Hepatocyte (in vitro differentiated cells): ENCODE measurements around the gene RUFY3.
"Not testable (repeated sequence)": the region's sequence is repeated elsewhere in the genome, so short reads cannot be mapped to it uniquely, and the experiment has no call there.

Experiments
- EZH2phosphoT487 ChIP-seq: fragments of 200-600 bp; sonication (generic); IDR thresholded peaks from one replicate; pipeline ENCODE4 v1.6.1; 2018; ENCODE audit warnings: antibody characterized with exemption, mild to moderate bottlenecking, low read depth, moderate library complexity; ENCODE audit not compliant: unreplicated experiment, severe bottlenecking
- TF ChIP-seq, protein P1 (sequence below): fragments of 200-600 bp; sonication (generic); IDR thresholded peaks from 2 replicates; pipeline ENCODE4 v1.5.1; 2016; ENCODE audit warnings: antibody characterized with exemption, mild to moderate bottlenecking; ENCODE audit not compliant: poor library complexity

DNA sequence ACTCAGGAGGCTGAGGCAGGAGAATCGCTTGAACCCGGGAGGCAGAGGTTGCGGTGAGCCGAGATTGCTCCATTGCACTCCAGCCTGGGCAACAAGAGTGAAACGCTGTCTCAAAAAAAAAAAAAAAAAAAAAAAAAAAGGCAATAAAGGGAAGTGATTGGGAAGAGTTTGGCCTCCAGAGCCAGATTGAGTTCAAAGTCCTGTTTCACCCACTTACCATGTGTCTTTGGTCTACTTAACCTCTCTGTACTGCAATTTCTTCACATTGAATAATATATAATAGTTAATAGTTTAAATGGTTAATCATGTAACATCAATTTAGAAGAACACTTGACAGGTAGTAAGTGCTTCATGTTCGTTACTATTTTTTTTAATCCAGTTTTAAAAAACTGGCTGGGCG is 27.1 kb upstream of the RUFY3 start:
- TF ChIP-seq, protein P1, sequence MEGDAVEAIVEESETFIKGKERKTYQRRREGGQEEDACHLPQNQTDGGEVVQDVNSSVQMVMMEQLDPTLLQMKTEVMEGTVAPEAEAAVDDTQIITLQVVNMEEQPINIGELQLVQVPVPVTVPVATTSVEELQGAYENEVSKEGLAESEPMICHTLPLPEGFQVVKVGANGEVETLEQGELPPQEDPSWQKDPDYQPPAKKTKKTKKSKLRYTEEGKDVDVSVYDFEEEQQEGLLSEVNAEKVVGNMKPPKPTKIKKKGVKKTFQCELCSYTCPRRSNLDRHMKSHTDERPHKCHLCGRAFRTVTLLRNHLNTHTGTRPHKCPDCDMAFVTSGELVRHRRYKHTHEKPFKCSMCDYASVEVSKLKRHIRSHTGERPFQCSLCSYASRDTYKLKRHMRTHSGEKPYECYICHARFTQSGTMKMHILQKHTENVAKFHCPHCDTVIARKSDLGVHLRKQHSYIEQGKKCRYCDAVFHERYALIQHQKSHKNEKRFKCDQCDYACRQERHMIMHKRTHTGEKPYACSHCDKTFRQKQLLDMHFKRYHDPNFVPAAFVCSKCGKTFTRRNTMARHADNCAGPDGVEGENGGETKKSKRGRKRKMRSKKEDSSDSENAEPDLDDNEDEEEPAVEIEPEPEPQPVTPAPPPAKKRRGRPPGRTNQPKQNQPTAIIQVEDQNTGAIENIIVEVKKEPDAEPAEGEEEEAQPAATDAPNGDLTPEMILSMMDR, result not testable (repeated sequence)
- not testable (repeated sequence) for TF ChIP-seq EZH2phosphoT487
